Colonic mucosa (tissue), 4 donors: ENCODE results near the gene ADAMTSL3. TPM values are rescaled to one million over a fixed set of nuclear protein-coding genes. Genes with fewer than 3 reads are reported as not detected.

Source experiments
- DNase-seq: peaks from one replicate; pipeline ENCODE4 v3.0.0-alpha.2; 2020
- H3K27ac ChIP-seq: fragments of 200-600 bp; one replicate; pipeline ENCODE4 v1.8.0; 2021
- H3K27me3 ChIP-seq: fragments of 200-600 bp; one replicate; pipeline ENCODE4 v1.8.0; 2021
- H3K36me3 ChIP-seq: fragments of 200-600 bp; one replicate; pipeline ENCODE4 v1.8.0; 2021
- H3K4me1 ChIP-seq: fragments of 200-600 bp; one replicate; pipeline ENCODE4 v1.8.0; 2021; ENCODE audit warnings: mild to moderate bottlenecking
- H3K4me3 ChIP-seq: fragments of 200-600 bp; one replicate; pipeline ENCODE4 v1.8.0; 2021
- H3K9ac ChIP-seq, 2 donors: one replicate each; pipeline ENCODE4 v1.7.0; 2013; ENCODE audit warnings: control low read depth in 2 of 2, low read depth in 2 of 2, low read length in 2 of 2
- H3K9me3 ChIP-seq: fragments of 200-600 bp; one replicate; pipeline ENCODE4 v1.8.0; 2021
- intact Hi-C: fragments of 100-400 bp; cut with DNase I; formaldehyde crosslinking; loops from one replicate; pipeline ENCODE4 v1.14.1; 2022
- total RNA-seq, 2 donors: library from RNA; stranded (reverse); fragmentation: NEBNext Ultra II Directional in 1 of 2; extraction: Animal tissue kit (Norgen Biotek cat#: 25700) in 1 of 2; gene quantifications; one replicate each; pipeline ENCODE4 v1.2.1, GENCODE V29; 2021
- TF ChIP-seq, protein P1 (sequence below): fragments of 200-600 bp; IDR thresholded peaks from one replicate; pipeline ENCODE4 v1.8.0; 2022; ENCODE audit warnings: antibody characterized with exemption, mild to moderate bottlenecking
- donor health status: healthy.
- donor health status: DM: no; HTN: no; CAD: no.
- donor health status: DM: no; HTN: no; CAD: no.

Gene ADAMTSL3
- total RNA-seq, 2 donors from 2014 or later: 0.72 to 4.8 TPM

GRCh38 chr15:83869341-83869740 is 215.4 kb downstream of the ADAMTSL3 start:
- H3K27ac ChIP-seq: no peak overlapping the region
- H3K27me3 ChIP-seq: no peaks in the 10 kb centered on the region
- no peak overlapping the region for H3K4me3 ChIP-seq
- H3K36me3 ChIP-seq: no peaks in the 10 kb centered on the region
- H3K4me1 ChIP-seq: no peaks in the 10 kb centered on the region
- DNase-seq: no peak
- no peaks in the 10 kb centered on the region for H3K9me3 ChIP-seq
- intact Hi-C loops: no loop called here
- TF ChIP-seq, protein P1, sequence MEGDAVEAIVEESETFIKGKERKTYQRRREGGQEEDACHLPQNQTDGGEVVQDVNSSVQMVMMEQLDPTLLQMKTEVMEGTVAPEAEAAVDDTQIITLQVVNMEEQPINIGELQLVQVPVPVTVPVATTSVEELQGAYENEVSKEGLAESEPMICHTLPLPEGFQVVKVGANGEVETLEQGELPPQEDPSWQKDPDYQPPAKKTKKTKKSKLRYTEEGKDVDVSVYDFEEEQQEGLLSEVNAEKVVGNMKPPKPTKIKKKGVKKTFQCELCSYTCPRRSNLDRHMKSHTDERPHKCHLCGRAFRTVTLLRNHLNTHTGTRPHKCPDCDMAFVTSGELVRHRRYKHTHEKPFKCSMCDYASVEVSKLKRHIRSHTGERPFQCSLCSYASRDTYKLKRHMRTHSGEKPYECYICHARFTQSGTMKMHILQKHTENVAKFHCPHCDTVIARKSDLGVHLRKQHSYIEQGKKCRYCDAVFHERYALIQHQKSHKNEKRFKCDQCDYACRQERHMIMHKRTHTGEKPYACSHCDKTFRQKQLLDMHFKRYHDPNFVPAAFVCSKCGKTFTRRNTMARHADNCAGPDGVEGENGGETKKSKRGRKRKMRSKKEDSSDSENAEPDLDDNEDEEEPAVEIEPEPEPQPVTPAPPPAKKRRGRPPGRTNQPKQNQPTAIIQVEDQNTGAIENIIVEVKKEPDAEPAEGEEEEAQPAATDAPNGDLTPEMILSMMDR: no peak
- H3K9ac ChIP-seq: no peak overlapping the region

DNA sequence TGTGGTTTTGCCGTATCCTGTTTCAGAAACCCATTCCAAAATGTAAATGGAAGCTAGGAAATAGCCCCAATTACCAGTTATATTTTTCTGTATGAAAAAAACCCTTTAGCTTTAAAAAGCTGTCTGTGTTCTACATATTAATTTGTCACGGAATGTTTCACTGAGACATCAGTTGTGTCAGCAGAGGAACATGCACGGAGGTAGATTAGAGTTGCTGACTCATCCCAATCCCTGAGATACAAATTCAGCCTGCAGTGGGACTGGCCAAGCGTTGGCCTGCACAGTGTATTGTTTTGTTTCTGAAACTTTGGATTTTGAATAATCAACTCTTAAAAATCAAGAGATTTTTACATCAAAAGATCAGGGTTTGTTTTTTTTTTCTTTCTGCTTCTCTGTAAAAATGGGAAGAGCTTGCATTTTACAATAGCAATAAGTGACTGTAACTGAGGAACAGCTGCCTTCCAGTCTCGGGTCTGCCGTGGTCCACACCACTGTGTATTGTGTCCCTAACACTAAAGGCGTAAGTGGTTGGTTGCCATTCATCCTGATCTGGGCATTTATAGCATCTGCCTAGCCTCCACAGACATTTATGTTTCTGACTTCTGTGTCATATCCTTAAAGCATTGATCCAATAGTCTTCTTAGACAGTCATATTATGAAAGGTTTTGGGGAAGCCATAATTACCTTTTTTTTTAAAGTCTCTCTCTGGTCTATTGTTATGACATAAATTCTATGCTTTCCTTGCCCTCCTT is 218.1 kb downstream of the ADAMTSL3 start:
- TF ChIP-seq, protein P1: no peak
- no peak overlapping the region for H3K4me3 ChIP-seq
- no peak for DNase-seq
- no peaks in the 10 kb centered on the region for H3K36me3 ChIP-seq
- H3K9me3 ChIP-seq: no peaks in the 10 kb centered on the region
- no peaks in the 10 kb centered on the region for H3K27me3 ChIP-seq
- no peak overlapping the region for H3K27ac ChIP-seq
- intact Hi-C loops: no loop called here
- H3K4me1 ChIP-seq: no peaks in the 10 kb centered on the region
- H3K9ac ChIP-seq: no peak overlapping the region

DNA sequence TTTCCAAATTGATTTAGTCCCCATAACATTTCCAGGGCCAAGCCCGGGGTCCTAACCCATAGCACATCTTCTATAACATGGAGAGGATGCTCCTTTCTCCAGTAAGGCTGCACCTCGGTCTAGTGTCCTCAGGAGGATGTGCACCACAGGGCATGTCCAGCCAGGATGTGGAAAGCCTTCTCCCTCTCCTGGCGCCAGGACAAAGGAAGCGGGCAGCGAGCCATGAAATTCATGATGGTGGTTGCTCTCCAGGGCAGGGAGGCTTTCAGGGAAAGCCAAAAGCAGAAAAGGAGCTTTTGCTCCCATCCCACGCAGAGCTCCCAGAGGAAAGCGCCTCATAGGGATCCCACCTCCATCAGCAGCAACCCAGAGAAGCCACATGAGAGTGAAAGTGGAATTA is 220.0 kb downstream of the ADAMTSL3 start:
- no peaks in the 10 kb centered on the region for H3K9me3 ChIP-seq
- no peaks in the 10 kb centered on the region for H3K27me3 ChIP-seq
- no peak overlapping the region for H3K9ac ChIP-seq
- H3K4me3 ChIP-seq: no peak overlapping the region
- no peak for DNase-seq
- no peaks in the 10 kb centered on the region for H3K36me3 ChIP-seq
- TF ChIP-seq, protein P1: no peak
- no peaks in the 10 kb centered on the region for H3K4me1 ChIP-seq
- no peak overlapping the region for H3K27ac ChIP-seq
- intact Hi-C loops: no loop called here

GRCh38 chr15:83880529-83880928 is 226.6 kb downstream of the ADAMTSL3 start:
- TF ChIP-seq, protein P1: no peak

GRCh38 chr15:83881156-83881555 is 227.2 kb downstream of the ADAMTSL3 start:
- no peaks in the 10 kb centered on the region for H3K4me1 ChIP-seq
- H3K36me3 ChIP-seq: no peaks in the 10 kb centered on the region
- intact Hi-C loops: no loop called here
- no peaks in the 10 kb centered on the region for H3K27me3 ChIP-seq
- TF ChIP-seq, protein P1: no peak
- H3K4me3 ChIP-seq: no peak overlapping the region
- no peak overlapping the region for H3K9ac ChIP-seq
- DNase-seq: no peak
- H3K27ac ChIP-seq: no peak overlapping the region
- no peaks in the 10 kb centered on the region for H3K9me3 ChIP-seq

More at GRCh38 chr15:83880529-83880928, 226.6 kb downstream of the ADAMTSL3 start:
- intact Hi-C loops: no loop called here
- H3K36me3 ChIP-seq: no peaks in the 10 kb centered on the region
- H3K27ac ChIP-seq: no peak overlapping the region
- H3K27me3 ChIP-seq: no peaks in the 10 kb centered on the region
- no peak for DNase-seq
- no peak overlapping the region for H3K9ac ChIP-seq
- H3K4me3 ChIP-seq: no peak overlapping the region
- no peaks in the 10 kb centered on the region for H3K9me3 ChIP-seq
- H3K4me1 ChIP-seq: no peaks in the 10 kb centered on the region
